ENCODE results near the gene RAD51D. TPM values are rescaled to one million over a fixed set of nuclear protein-coding genes. Genes with fewer than 3 reads are reported as not detected.
"Not testable (repeated sequence)": the region's sequence is repeated elsewhere in the genome, so short reads cannot be mapped to it uniquely, and the experiment has no call there.

The RAD51D gene
- polyA plus RNA-seq, 1 experiment, result 14.3 TPM

GRCh38 chr17:35155246-35155645, 35.6 kb upstream of the RAD51D start:
- Histone ChIP-seq H3K27me3 (ENCODE audit: control insufficient read depth, insufficient read depth, low read length) (peaks cover 4% of the 10 kb centered on the region), H3K4me3 (ENCODE audit: low read depth, low read length) (no peak overlapping the region), H3K27ac (ENCODE audit: low read depth, low read length) (no peak overlapping the region), H3K9me3 (ENCODE audit: control insufficient read depth, insufficient read depth, low read length) (no peaks in the 10 kb centered on the region; the same call in 1 of the 2 replicates)
- TF ChIP-seq CTCF (IDR thresholded peaks at IDR 0.05; ENCODE audit: low read depth, low read length), result no peak
- POLR2A ChIA-PET, result no interaction called here
- DNase-seq (ENCODE audit: low read depth, low spot score), result no peak
- CTCF ChIA-PET, result no interaction called here

- POLR2A ChIA-PET, result no interaction called here
- TF ChIP-seq CTCF (IDR thresholded peaks at IDR 0.05; ENCODE audit: low read depth, low read length), result no peak
- H3K27ac ChIP-seq (ENCODE audit: low read depth, low read length), result no peak overlapping the region
- no peak overlapping the region for H3K4me3 ChIP-seq (ENCODE audit: low read depth, low read length)
- no peak for DNase-seq (ENCODE audit: low read depth, low spot score)
- no peaks in the 10 kb centered on the region; the same call in 1 of the 2 replicates for H3K9me3 ChIP-seq (ENCODE audit: control insufficient read depth, insufficient read depth, low read length)
- H3K27me3 ChIP-seq (ENCODE audit: control insufficient read depth, insufficient read depth, low read length), result peaks cover 5% of the 10 kb centered on the region
- CTCF ChIA-PET, result no interaction called here
Observed at GRCh38 chr17:35154196-35155165, 34.8 kb upstream of the RAD51D start.

GRCh38 chr17:35152421-35153140, 32.9 kb upstream of the RAD51D start:
- H3K4me3 ChIP-seq (ENCODE audit: low read depth, low read length), result no peak overlapping the region
- DNase-seq (ENCODE audit: low read depth, low spot score), result no peak
- ChIA-PET POLR2A (no interaction called here), CTCF (interaction anchor here (0.9 kb wide), 1 partner anchor 11 kb away, joined by 3 read pairs; no protein-coding TSS in a partner anchor)
- no peak for TF ChIP-seq CTCF (IDR thresholded peaks at IDR 0.05; ENCODE audit: low read depth, low read length)
- peaks cover 8% of the 10 kb centered on the region for H3K27me3 ChIP-seq (ENCODE audit: control insufficient read depth, insufficient read depth, low read length)
- no peaks in the 10 kb centered on the region; the same call in 1 of the 2 replicates for H3K9me3 ChIP-seq (ENCODE audit: control insufficient read depth, insufficient read depth, low read length)
- no peak overlapping the region for H3K27ac ChIP-seq (ENCODE audit: low read depth, low read length)

- H3K4me3 ChIP-seq (ENCODE audit: low read depth, low read length); DNase-seq (ENCODE audit: low read depth, low spot score); H3K9me3 ChIP-seq (ENCODE audit: control insufficient read depth, insufficient read depth, low read length); CTCF ChIA-PET; POLR2A ChIA-PET; H3K27ac ChIP-seq (ENCODE audit: low read depth, low read length): not testable (repeated sequence)
- H3K27me3 ChIP-seq (ENCODE audit: control insufficient read depth, insufficient read depth, low read length), result peaks cover 12% of the 10 kb centered on the region
Observed at GRCh38 chr17:35151080-35151479, 31.4 kb upstream of the RAD51D start.

GRCh38 chr17:35149941-35150340, 30.3 kb upstream of the RAD51D start:
- Histone ChIP-seq H3K4me3 (ENCODE audit: low read depth, low read length) (no peak overlapping the region), H3K9me3 (ENCODE audit: control insufficient read depth, insufficient read depth, low read length) (no peaks in the 10 kb centered on the region; the same call in 1 of the 2 replicates), H3K27ac (ENCODE audit: low read depth, low read length) (no peak overlapping the region), H3K27me3 (ENCODE audit: control insufficient read depth, insufficient read depth, low read length) (peaks cover 12% of the 10 kb centered on the region)
- DNase-seq (ENCODE audit: low read depth, low spot score), result no peak
- TF ChIP-seq CTCF (IDR thresholded peaks at IDR 0.05; ENCODE audit: low read depth, low read length), result no peak
- ChIA-PET CTCF (no interaction called here), POLR2A (no interaction called here)
